GM18907 (cell line): ENCODE data around the gene UBL4B.

Source experiments
- ATAC-seq: cut with Tn5 transposase; IDR thresholded peaks from one replicate; pipeline ENCODE4 v1.9.1; 2021; ENCODE audit warnings: mild to moderate bottlenecking, moderate library complexity; ENCODE audit not compliant: unreplicated experiment

The UBL4B gene

GRCh38 chr1:110112656-110113055, 413 bp downstream of the UBL4B start:
- ATAC-seq: no peak

- no peak for ATAC-seq
These were observed 1.3 kb downstream of the UBL4B start for GRCh38 chr1:110113551-110113950.

GRCh38 chr1:110114173-110114572, 1.9 kb downstream of the UBL4B start:
- no peak for ATAC-seq

DNA sequence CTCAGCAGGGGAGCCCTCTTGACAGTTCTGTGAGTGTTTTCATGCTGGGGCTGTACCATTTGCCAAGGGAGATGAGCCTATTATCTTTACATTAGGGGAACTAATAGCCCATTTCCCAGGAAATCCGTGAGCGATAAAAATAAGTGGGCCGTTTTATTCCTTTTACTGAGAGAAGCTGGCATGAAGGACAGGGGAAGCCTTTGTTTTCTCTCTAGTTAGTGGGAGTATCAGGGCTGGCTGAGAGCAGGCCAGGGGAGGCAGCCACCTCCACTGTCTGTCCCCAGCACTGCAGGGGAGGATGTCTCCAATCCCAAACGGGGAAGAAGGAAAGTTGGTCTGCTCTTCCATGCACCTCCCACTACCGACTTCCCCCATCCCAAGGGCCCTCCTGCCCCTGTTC, 2.5 kb downstream of the UBL4B start:
- ATAC-seq: no peak

DNA sequence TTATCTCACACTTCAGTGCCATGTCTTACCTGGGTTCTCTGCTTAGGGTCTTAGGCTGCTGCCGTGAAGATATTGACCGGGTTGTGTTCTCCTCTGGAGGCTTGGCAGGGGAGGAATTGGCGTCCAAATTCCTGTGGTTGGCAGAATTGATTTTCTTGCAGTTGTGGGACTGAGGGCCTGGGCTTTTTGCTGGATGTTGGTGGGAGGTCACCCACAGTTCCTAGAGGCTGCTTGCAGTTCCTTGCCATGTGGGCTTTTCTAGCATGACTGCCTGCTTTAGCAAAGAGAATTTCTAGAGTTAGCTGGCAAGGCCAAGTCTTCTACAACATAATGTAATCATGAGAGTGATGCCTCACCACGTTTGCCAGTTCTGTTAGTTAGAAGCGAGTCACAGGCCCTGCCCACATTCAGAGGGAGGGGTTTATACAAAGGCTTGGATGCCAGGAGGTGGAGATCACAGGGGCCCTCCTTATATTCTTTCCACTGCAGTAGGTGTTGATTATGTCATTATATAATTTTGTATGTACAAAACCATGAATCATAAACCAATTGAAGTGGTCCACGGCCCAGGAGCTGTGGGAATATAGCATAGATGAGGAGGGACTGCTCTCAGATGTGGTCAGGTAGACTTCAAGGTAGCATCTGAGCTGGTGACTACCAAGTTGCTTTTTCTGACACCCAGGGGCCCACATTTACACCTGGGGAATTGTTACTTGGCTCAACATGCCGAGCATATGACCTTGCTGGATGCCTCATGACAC, 6.6 kb downstream of the UBL4B start:
- no peak for ATAC-seq

DNA sequence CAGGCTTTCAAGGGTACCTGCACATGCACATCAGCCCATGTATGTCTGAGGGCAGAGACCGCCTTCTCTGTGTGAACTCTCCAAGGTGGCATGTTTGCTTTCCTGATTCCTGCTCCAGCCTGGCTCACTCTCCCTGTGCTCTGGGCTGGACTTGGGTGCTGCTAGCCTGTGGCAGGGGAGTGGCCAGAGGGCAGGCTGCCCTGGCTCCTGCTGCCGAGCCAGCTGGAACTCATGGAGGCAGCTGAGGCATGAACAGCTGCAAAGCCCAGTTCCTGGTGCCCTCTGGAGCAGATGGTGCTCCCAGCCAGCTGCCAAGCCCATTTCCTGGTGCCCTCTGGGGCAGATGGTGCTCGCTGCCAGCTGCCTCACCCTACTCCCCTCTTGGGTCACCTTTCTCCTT, 7.6 kb downstream of the UBL4B start:
- no peak for ATAC-seq

DNA sequence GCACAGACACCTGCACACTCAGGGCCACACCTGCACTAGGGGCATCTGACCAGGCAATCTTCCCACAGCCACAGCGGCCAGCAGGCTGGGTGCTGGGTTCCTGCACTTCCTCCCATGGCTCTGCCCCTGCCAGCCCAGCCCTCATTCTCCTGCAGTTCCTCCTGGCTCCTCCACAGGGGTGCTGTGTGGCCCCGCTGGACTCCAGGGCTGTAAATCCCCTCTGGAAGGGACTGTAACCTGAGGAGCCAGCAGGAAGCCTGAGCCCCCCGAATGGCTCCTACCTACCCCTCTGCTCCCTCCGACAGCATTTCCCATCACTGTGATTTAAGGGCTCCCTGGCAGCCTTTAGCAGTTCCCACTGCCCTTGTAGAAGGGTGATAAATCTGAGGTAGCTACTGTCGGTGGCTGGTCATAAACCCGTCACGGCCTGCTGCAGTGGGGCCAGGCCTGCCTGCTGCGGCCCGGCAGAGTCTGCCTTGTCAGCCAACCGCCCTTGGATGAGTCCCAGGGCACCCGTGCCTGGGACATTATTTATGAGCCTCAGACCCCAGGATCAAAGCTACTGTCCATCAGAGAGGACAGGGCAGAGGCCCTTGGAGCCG, 8.8 kb downstream of the UBL4B start:
- ATAC-seq: no peak

DNA sequence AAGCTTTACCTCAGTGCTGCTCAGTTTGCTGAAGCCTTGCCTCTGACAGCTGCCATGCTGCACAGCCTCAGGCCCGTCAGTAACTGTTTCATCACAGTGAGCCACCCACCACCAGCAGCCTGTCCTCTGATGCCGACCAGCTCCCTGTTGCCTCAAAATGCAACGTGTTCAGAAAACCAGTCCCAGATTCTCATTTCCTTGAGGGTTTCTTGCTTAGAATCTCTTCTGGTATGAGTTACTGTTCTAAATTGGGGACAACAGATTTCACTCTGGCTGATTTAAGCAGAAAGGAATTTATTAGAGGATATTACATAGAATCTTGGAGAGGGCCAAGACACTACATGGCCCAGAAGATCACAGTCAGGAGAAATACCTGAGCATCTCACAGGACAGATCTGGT, 11.0 kb downstream of the UBL4B start:
- no peak for ATAC-seq

DNA sequence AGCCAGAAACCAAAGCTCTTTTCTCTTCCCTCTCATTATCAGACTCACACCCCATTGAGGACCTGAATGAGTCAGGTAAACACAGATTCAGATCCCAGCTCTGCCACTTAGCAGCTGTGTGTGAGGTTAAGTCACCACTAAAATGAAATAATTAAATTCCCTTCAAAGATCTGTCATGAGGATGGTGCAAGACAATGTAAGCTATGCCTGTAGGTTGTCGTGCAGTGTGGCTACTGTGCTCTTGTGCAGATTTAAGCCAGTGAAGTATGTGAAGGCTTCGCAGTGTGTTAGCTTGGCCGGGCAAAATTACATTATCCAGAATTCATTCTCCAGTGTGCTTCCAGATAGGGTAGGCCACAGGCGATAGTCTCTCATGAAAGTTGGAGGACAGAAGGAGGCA, 13.6 kb downstream of the UBL4B start:
- ATAC-seq: no peak

DNA sequence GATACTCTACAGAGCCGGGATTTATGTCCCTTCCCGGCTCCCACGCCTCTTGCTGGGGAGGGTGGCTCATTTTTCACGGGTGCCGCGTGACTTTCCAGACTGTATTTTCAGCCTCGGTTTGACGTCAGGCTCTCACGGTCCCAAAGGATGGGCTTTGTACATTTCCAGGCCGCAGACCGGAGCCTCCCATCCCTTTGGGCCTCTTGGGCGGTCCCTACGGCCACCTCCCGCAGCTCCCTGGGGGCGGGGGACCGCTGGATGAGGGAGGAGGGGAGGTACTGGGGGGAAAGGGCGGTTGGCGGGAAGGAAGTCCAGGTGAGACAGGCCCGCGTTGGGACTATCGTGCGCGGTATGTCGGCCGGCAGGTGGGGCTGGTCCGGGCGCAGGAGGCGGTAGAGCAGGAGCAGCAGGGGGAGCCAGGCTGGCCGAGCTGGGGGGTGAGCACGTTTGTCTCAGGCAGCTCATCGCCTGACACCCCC, 17.9 kb downstream of the UBL4B start:
- ATAC-seq: no peak

DNA sequence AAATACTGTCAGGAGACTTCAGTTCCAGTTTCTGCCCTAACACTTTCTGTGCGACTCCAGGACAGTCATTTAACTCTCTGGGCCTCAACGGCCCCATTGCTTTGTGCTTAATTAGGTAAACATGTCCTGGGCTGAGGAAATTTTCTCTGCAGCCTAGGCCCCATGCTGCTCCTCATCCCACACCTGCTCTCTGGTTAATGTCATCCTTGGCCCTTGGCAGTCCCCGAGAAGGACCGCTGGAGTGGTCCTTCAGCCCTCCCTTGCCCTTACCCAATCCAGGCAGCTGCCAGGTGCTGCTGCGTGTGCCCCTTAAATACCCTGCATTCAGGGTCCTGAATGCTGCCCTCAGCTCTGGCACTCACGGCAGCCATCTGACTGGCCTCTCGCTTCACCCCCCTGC, 18.7 kb downstream of the UBL4B start:
- ATAC-seq: no peak

DNA sequence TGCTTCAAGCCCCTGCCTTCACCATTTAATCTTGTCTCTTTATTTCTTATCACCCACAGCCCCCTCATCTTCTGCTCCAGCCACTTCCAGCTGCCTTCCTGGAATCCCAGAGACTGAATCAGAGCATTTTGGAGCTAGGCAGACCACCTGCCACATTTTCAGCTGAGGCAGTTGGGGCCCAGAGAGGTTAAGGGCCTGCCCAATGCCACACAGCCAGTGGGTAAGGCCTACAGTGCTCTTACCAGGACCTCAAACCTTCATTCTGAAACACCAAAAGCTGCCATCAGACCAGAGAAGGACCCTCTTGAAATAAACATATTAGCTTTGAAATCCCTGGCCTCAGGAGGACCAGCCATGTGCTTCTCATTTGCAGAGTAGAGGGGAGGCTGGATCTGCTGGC, 20.4 kb downstream of the UBL4B start:
- ATAC-seq: no peak

DNA sequence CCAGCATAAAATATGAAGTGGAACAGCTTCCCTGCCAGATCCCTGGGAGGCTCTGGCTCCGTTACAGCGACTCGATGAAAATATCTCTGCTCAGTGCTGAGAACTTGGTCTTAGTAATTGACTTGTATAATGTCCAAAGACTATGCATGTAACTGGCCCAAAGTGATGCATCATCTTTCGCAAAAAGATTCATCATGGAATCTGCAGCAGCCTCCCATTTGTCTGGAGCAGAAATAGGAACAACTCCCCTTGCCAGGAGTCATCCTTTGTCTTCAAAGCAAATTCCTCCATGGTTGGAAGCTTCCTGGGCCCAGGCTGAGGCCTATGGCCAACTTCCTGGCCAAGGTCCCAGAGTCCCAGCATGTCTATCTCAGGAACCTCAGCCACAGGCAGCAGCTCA, 21.2 kb downstream of the UBL4B start:
- ATAC-seq: no peak

DNA sequence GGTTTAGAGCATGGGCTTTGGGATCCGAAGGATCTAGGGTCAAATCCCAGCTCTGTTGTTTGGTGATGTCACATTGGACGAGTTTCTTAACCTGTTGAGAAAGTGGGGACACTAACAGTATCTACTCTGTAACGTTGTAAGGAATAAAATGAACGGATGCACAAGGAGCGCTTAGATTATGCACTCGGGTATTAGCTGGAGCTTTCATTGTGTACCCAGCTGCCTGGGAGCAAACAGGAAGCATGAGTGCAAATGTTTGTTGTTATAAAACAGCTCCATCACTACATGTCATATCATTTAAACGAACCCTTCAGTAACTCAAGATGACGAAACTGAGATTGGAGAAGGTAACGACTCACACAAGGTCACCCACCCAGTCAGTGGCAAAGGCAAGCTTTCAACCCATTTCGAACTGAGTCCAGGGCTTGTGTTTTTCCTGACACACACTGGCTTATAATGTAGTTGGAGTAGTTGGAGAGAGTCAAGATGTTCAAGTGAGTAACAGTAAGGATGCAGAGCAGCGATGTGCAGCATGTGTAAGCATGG, 21.9 kb downstream of the UBL4B start:
- no peak for ATAC-seq

GRCh38 chr1:110135246-110135645, 23.0 kb downstream of the UBL4B start:
- ATAC-seq: no peak

GRCh38 chr1:110135666-110136065, 23.4 kb downstream of the UBL4B start:
- no peak for ATAC-seq

- ATAC-seq: no peak
These were observed 24.7 kb downstream of the UBL4B start for GRCh38 chr1:110136911-110137310.

DNA sequence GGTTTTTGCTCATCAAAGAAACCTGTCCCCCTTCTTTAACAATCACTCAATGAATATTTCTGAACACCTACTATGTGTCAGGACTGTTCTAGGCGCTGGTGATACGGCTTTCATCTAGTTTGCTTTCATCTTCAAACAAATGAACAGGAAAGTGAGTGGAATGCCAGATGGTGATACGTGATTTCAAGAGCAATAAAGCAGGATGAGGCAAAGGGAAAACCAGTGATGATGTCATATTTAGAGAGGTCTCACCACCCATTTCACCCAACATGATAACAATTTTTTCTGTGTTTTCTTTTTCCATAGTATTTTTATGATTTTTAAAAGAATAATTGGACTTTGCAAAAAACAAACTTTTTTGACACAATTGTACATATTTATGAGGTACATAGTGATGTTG, 26.7 kb downstream of the UBL4B start:
- no peak for ATAC-seq

DNA sequence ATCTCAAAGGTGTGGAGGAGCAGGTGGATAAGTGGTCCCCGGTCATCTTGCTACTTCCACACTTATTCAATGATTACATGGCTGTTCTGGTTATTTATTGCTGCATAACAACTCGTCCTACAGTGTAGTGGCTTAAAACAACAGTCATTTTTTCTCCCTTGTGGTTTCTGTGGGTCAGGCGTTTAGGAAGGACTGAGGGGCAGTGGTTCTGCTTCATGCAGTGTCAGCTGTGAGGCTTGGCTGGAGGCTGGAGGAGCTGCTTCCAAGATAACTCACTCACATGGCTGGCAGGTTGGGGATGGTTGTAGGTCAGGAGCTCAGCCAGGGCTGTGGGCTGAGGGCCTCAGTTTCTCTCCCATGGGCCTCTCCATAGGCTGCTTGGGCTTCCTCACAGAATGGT, 32.1 kb downstream of the UBL4B start:
- ATAC-seq: no peak

GRCh38 chr1:110148961-110149360, 36.7 kb downstream of the UBL4B start:
- no peak for ATAC-seq

GRCh38 chr1:110150330-110151174, 38.3 kb downstream of the UBL4B start, which contains the start of gene SLC6A17:
SLC6A17 (plus strand) TSS chr1:110150494; CDS start chr1:110166930, 16,436 bp downstream.
- no peak for ATAC-seq
